Esophagus squamous epithelium (tissue), 4 donors: Measurements from ENCODE around the gene PGRMC2.

Experiments
- POLR2A ChIP-seq, 4 donors: fragments of 450-650 bp; IDR thresholded peaks; one replicate each; pipeline ENCODE4 v1.6.1; 2017; ENCODE audit warnings: antibody characterized with exemption in 4 of 4, mild to moderate bottlenecking in 4 of 4, moderate library complexity in 3 of 4
- TF ChIP-seq, protein P1 (sequence below), 6 experiments: fragments of 450-650 bp in 4 of 6; fragments of 200-600 bp in 2 of 6; sonication (generic) in 2 of 6; IDR thresholded peaks; one replicate each; pipeline ENCODE4 v1.5.1; 2016 to 2019; ENCODE audit warnings: antibody characterized with exemption in 6 of 6, mild to moderate bottlenecking in 4 of 6, moderate library complexity in 4 of 6

DNA sequence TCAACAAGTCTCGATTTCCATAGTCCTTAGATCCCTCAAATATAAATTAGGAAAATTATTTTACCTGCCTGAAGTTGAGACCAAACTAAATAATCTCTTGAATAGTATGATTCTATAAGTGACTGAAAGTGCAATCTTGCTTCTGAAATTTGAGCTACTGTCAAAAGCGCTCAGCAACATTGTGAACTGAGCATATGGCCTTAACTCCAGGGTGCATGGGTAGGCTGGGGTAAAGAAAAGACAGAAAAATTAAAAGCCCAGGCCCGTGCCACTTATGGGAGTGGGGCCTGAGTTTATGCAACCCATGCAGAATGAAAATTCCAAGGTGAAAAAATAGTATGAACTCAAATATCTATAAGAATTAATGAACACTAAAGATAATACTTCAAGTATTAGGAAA, 9.8 kb downstream of the PGRMC2 start:
- TF ChIP-seq, protein P1, sequence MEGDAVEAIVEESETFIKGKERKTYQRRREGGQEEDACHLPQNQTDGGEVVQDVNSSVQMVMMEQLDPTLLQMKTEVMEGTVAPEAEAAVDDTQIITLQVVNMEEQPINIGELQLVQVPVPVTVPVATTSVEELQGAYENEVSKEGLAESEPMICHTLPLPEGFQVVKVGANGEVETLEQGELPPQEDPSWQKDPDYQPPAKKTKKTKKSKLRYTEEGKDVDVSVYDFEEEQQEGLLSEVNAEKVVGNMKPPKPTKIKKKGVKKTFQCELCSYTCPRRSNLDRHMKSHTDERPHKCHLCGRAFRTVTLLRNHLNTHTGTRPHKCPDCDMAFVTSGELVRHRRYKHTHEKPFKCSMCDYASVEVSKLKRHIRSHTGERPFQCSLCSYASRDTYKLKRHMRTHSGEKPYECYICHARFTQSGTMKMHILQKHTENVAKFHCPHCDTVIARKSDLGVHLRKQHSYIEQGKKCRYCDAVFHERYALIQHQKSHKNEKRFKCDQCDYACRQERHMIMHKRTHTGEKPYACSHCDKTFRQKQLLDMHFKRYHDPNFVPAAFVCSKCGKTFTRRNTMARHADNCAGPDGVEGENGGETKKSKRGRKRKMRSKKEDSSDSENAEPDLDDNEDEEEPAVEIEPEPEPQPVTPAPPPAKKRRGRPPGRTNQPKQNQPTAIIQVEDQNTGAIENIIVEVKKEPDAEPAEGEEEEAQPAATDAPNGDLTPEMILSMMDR (IDR thresholded peaks at IDR 0.05) = no peak
- TF ChIP-seq POLR2A (IDR thresholded peaks at IDR 0.05) = no peak
